Ovary (tissue), 9 donors: Measurements from ENCODE around the gene SEPTIN5. TPM values are rescaled to one million over a fixed set of nuclear protein-coding genes. Genes with fewer than 3 reads are reported as not detected.

Experiments used
- DNase-seq, 5 donors: peaks; one replicate each; pipeline ENCODE4 v3.0.0-alpha.2; 2019 to 2020
- H3K27ac ChIP-seq, 2 donors: fragments of 200-600 bp; one replicate each; pipeline versions ENCODE4 v1.5.1 to v1.8.0; 2019 to 2022
- H3K27me3 ChIP-seq: fragments of 200-600 bp; one replicate; pipeline ENCODE4 v1.8.0; 2022
- H3K36me3 ChIP-seq: fragments of 200-600 bp; sonication (generic); one replicate; pipeline ENCODE4 v1.5.1; 2019
- H3K4me1 ChIP-seq: one replicate; pipeline ENCODE4 v1.8.1; 2013; ENCODE audit warnings: mild to moderate bottlenecking, moderate library complexity; ENCODE audit not compliant: insufficient read depth
- H3K4me3 ChIP-seq: fragments of 200-600 bp; sonication (generic); one replicate; pipeline ENCODE4 v1.5.1; 2017
- H3K9me3 ChIP-seq, 2 donors: fragments of 200-600 bp in 1 of 2; sonication (generic) in 1 of 2; one replicate each; pipeline versions ENCODE4 v1.5.1 to v1.8.1; 2013 to 2019; ENCODE audit warnings: mild to moderate bottlenecking in 1 of 2, moderate library complexity in 1 of 2
- EP300 ChIP-seq: sonication (generic); formaldehyde crosslinking; IDR thresholded peaks from one replicate; pipeline ENCODE4 v1.6.1; 2017; ENCODE audit warnings: antibody characterized with exemption
- POLR2A ChIP-seq: fragments of 450-650 bp; IDR thresholded peaks from one replicate; pipeline ENCODE4 v1.6.1; 2017; ENCODE audit warnings: antibody characterized with exemption, mild to moderate bottlenecking, moderate library complexity
- WGBS, 3 donors: extraction: QIAGEN DNeasy Blood & Tissue Kit in 1 of 3; methylation state at CpG; one replicate each; pipeline versions ENCODE4 v1.1.5 to v1.1.7; 2013 to 2017; 5-methylcytosine and 5-hydroxymethylcytosine counted together
- intact Hi-C, 4 donors: fragments of 100-400 bp; cut with DNase I; formaldehyde crosslinking; loops; one replicate each; pipeline versions ENCODE4 v1.11.0 to v1.15.1; 2022 to 2023
- polyA plus RNA-seq, 2 donors: library from polyadenylated mRNA; stranded (reverse); fragments of 200-250 nt in 1 of 2; fragments of 350-450 nt in 1 of 2; fragmentation: Illumina TruSeq in 1 of 2; extraction: RNeasy Lipid Tissue Mini Kit (QIAGEN cat#74804) in 1 of 2; gene quantifications; one replicate each; pipeline ENCODE4 v1.2.3, GENCODE V29; 2013 to 2014
- total RNA-seq, 7 donors: library from RNA; depleted of rRNA in 2 of 7; stranded (reverse); fragments of >200 nt in 2 of 7; fragmentation: NEBNext Ultra II Directional in 3 of 7; extraction: Animal tissue kit (Norgen Biotek cat#: 25700) in 3 of 7; gene quantifications; one replicate each; pipeline versions ENCODE4 v1.1.0 to v1.2.4, GENCODE V29; 2016 to 2023
- TF ChIP-seq, protein P1 (sequence below), 3 donors: fragments of 450-650 bp in 2 of 3; fragments of 200-600 bp in 1 of 3; IDR thresholded peaks; one replicate each; pipeline versions ENCODE4 v1.5.1 to v1.8.0; 2016 to 2022; ENCODE audit warnings: antibody characterized with exemption in 3 of 3, mild to moderate bottlenecking in 1 of 3
- donor health status: DM: no; HTN: no; CAD: no; lungs with moderate emphysema.
- donor health status: DM: no; HTN: no; CAD: no.
- donor health status: Bipolar disorder and iron deficiency.
- donor health status: DM: yes; HTN: yes; CAD: no.
- donor health status: DM: no; HTN: no; CAD: no.
- donor health status: DM: yes; HTN: yes; CAD: no.

Gene SEPTIN5
- total and polyA plus RNA-seq, 9 donors, result 21.0 to 55.0 (median 30.9) TPM

DNA sequence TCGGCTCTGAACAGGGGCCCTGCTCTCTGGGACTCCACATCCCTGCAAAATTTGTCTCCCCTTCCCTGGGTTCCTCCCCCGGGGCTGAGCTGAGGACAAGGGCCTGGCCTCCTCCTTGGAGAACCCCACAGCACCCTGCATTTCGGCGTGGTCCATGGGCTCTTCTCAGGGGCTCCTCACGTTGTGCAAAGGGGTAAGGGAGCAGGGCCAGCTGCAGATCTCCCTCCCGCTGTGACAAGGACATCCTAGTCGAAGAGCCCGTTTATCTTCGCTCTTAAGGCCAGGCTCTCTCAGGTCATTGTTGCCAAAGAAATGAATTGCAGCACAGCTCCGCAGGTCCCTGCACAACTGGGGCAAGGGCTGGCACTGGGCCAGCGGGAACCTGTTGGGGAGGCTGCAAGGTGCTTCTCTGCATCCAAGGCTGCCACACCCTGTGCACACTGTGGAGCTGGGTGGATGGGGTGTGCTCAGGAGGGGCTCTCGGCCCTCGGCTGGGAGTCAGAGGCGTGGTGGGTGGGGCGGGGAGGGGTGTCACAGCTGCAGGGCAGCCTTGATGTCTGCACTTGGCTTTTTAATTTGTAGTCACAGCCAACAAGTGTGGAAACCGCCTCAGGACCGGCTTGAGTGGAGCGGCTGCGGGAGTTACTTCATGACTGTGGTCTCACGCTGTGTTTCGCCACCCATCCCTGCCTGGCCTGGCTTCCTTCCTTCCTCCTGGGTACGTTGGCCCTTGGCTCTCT is 26.6 kb upstream of the SEPTIN5 start:
- intact Hi-C loops, result no loop called here
- no peak overlapping the region for H3K4me3 ChIP-seq
- H3K4me1 ChIP-seq, result no peaks in the 10 kb centered on the region
- no peaks in the 10 kb centered on the region for H3K9me3 ChIP-seq
- H3K27me3 ChIP-seq, result no peaks in the 10 kb centered on the region
- no peaks in the 10 kb centered on the region for H3K36me3 ChIP-seq
- H3K27ac ChIP-seq, result no peak overlapping the region
- WGBS, 3 donors, result 52 to 65% (median 62%) methylated on average over 22 of the region's 22 CpGs
- DNase-seq, result no peak
- TF ChIP-seq EP300, result no peak
- no peak for TF ChIP-seq POLR2A

DNA sequence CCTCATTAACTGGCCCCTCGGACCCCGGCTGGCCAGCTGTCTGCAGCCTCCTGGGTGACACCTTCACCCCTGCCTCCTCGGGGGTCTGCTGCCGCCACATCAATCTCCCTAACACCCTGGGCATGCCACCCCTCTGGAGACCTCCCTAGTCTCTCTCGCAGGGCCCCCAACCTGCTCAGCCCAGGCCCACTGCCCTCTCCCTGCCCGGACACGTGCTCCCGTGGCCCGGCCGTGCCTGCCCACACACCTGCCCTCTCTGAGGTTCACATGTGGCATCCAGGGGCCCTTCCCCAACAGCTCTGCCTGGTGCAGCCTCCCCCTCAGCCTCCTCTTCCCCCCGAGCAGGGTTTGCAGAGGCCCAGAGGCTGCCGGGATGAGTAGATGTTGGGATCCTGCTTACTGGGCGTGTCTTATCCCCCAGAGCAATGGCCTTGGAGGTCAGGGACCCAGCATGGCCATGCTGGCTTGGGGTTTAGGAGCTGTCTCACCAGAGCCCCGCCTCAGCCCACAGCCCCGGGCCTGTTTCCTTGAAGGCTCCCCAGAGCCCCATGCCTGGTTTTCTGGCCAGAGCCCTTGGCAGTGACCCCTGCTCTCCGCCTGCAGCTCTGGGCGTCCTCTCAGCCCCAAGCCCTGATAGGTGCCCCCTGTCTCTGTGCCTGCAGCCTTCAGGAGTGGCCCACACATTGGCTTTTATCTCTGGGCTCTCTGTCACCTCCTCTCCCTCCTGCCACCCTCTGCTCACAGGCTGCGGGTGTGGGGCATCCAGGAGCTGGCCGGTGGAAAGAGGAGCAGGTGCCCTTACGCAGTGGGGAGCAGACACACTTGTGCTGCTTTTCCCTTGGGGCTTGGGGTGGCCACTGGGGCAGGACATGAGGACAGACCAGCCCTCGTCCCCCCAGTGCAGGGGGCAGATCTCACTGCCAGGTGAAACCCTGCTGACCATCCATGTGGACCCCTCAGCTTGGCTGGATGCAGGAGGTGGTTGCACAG is 25.7 kb upstream of the SEPTIN5 start:
- TF ChIP-seq POLR2A (no peak), EP300 (no peak)
- TF ChIP-seq, protein P1, sequence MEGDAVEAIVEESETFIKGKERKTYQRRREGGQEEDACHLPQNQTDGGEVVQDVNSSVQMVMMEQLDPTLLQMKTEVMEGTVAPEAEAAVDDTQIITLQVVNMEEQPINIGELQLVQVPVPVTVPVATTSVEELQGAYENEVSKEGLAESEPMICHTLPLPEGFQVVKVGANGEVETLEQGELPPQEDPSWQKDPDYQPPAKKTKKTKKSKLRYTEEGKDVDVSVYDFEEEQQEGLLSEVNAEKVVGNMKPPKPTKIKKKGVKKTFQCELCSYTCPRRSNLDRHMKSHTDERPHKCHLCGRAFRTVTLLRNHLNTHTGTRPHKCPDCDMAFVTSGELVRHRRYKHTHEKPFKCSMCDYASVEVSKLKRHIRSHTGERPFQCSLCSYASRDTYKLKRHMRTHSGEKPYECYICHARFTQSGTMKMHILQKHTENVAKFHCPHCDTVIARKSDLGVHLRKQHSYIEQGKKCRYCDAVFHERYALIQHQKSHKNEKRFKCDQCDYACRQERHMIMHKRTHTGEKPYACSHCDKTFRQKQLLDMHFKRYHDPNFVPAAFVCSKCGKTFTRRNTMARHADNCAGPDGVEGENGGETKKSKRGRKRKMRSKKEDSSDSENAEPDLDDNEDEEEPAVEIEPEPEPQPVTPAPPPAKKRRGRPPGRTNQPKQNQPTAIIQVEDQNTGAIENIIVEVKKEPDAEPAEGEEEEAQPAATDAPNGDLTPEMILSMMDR (IDR thresholded peaks at IDR 0.05), result no peak
- Histone ChIP-seq H3K4me1 (no peaks in the 10 kb centered on the region), H3K4me3 (no peak overlapping the region), H3K36me3 (no peaks in the 10 kb centered on the region), H3K27me3 (no peaks in the 10 kb centered on the region), H3K9me3 (no peaks in the 10 kb centered on the region), H3K27ac (no peak overlapping the region)
- no peak for DNase-seq
- intact Hi-C loops, result no loop called here
- 66 to 74% (median 71%) methylated on average over 21 of the region's 21 CpGs for WGBS, 3 donors

DNA sequence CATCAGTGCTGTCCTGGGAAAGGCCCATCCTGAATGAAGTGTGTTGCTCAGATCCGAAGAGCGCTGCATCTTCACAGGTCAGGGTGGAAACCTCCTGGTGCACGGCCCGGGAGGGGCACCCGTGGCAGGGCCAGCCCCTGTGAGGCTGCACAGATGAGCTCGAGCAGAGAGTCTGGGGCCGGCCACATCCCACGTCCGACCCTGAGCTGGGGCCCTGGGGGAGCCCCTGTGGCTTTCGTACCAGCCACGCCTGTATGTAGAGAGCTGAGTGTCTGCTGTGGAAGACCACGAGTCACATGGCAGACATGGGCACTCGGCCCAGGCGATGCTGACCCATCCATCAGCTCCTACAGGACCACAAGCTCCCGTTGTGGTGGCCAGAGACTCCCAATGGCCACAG is 24.9 kb upstream of the SEPTIN5 start:
- H3K4me3 ChIP-seq, result no peak overlapping the region
- intact Hi-C loops, result no loop called here
- TF ChIP-seq POLR2A (no peak), EP300 (no peak)
- TF ChIP-seq, protein P1 (IDR thresholded peaks at IDR 0.05), result no peak
- H3K4me1 ChIP-seq, result no peaks in the 10 kb centered on the region
- H3K27me3 ChIP-seq, result no peaks in the 10 kb centered on the region
- DNase-seq, result no peak
- no peaks in the 10 kb centered on the region for H3K36me3 ChIP-seq
- no peak overlapping the region for H3K27ac ChIP-seq
- 69 to 84% (median 77%) methylated on average over 14 to 15 of the region's 15 CpGs for WGBS, 3 donors
- H3K9me3 ChIP-seq, result no peaks in the 10 kb centered on the region

DNA sequence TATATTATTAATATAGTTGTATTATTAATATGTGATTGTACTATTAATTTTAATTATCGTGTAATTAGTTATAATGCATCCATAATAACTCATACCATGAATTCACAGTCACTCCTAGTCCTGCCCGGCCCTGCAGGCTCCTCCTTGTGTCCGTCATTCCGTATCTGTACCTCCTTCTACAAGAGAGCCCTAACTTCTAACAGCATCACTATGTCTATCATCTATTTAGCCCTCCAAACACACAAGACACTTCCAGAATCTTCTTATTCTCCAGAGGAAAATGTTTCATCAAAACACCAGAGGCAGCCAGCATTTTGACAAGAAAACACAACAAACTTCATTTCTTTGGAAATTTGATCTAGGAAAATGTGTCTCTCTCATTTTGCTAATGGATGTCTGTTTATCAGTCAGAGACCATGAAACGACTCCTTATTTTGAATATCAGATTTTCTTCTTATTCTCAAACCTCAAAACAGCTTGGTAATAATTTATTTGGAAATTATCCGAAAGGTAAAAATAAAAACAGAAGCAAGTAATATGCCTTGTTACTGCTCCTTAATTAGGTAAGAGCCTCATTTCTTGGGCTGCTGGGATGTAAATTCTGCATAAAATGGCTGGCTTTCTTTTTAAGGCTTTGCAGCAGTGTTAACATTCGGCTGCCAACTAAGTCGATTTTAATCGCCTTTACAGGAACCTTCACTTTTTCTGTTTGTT is 23.1 kb upstream of the SEPTIN5 start:
- TF ChIP-seq, protein P1 (IDR thresholded peaks at IDR 0.05), result no peak
- no peak for TF ChIP-seq EP300
- no peak for TF ChIP-seq POLR2A
- Histone ChIP-seq H3K4me1 (no peaks in the 10 kb centered on the region), H3K36me3 (no peaks in the 10 kb centered on the region), H3K9me3 (no peaks in the 10 kb centered on the region), H3K27me3 (no peaks in the 10 kb centered on the region), H3K27ac (no peak overlapping the region), H3K4me3 (no peak overlapping the region)
- DNase-seq, result no peak
- intact Hi-C loops, result no loop called here
- WGBS, 3 donors, result 39 to 45% (median 45%) methylated on average over 9 of the region's 9 CpGs
